Measurements from ENCODE around the gene C2orf68.
A peak's percentile ranks its signal among the peaks of the same experiment; 100 is the strongest.

Gene C2orf68

DNA sequence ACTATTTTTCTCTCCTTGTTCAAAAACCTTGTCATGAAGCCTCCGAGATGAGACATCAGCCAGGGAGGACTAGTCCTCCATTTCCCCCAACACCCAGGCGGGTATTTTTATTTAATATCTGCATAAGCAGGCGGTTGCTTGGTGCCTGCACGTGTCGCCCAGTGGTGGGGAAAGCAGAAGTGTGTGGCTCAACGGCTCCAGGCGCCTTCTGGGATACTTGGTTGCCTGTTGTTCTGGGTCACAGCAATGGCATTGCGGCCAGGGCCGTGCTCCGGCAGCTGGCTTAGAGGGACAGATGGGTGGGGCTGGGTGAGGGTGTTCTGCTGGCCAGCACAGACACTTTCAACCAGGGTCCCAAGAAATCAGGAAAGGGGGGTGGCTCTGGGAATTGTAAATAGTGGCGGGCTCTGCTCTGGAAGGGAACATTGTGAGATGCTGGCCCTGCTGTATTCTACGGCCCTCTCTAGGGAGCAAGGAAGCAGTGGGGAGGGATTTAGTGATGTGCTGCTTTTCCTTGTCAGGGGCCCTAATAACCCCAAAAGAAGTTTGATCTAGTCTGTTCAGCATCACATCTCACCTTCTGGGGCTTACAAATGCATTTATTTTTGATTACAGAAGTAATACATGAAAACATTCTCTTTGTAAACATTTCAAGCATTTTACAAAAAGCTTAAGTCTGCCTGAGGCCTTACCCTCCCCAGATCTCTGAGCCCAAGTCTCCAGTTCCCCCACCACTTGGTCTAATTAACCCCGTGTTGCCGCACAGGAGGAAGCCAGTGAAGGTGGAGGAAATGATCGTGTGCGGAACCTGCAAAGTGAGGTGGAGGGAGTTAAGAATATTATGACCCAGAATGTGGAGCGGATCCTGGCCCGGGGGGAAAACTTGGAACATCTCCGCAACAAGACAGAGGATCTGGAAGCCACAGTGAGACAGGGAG is 33.4 kb downstream of the C2orf68 start:
- Histone ChIP-seq H3K27me3 (ENCODE audit: low read length) (no peaks in the 10 kb centered on the region), H3K4me3 (ENCODE audit: insufficient read depth, low read length, poor library complexity, severe bottlenecking) (peak overlapping the region; percentile 71), H3K9me2 (replicated peaks; ENCODE audit: insufficient read depth, low read length) (no peaks in the 10 kb centered on the region), H3K79me2 (ENCODE audit: insufficient read depth, low read length) (peaks cover 18% of the 10 kb centered on the region), H3K9ac (ENCODE audit: low read length) (peak overlapping the region; percentile 78), H3F3A (ENCODE audit: insufficient read depth) (no peaks in the 10 kb centered on the region; the same call in 1 of the 2 replicates), H3K9me3 (ENCODE audit: insufficient read depth, low read length) (no peaks in the 10 kb centered on the region), H4K20me1 (ENCODE audit: low read depth, low read length) (no peaks in the 10 kb centered on the region), H3K36me3 (ENCODE audit: low read length) (no peaks in the 10 kb centered on the region), H2AFZ (ENCODE audit: low read depth, low read length, severe bottlenecking) (peak overlapping the region; percentile 81), H3K4me2 (ENCODE audit: low read depth, low read length, poor library complexity, severe bottlenecking) (peak overlapping the region; percentile 90), H3K27ac (ENCODE audit: low read depth, low read length) (peak overlapping the region; percentile 59)
- no peak for TF ChIP-seq EZH2phosphoT487 (conservative IDR thresholded peaks at IDR 0.05; ENCODE audit: low read length)
- TF ChIP-seq, protein P1, sequence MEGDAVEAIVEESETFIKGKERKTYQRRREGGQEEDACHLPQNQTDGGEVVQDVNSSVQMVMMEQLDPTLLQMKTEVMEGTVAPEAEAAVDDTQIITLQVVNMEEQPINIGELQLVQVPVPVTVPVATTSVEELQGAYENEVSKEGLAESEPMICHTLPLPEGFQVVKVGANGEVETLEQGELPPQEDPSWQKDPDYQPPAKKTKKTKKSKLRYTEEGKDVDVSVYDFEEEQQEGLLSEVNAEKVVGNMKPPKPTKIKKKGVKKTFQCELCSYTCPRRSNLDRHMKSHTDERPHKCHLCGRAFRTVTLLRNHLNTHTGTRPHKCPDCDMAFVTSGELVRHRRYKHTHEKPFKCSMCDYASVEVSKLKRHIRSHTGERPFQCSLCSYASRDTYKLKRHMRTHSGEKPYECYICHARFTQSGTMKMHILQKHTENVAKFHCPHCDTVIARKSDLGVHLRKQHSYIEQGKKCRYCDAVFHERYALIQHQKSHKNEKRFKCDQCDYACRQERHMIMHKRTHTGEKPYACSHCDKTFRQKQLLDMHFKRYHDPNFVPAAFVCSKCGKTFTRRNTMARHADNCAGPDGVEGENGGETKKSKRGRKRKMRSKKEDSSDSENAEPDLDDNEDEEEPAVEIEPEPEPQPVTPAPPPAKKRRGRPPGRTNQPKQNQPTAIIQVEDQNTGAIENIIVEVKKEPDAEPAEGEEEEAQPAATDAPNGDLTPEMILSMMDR (IDR thresholded peaks at IDR 0.05; ENCODE audit: insufficient read depth, low read length, poor library complexity, severe bottlenecking): no peak

DNA sequence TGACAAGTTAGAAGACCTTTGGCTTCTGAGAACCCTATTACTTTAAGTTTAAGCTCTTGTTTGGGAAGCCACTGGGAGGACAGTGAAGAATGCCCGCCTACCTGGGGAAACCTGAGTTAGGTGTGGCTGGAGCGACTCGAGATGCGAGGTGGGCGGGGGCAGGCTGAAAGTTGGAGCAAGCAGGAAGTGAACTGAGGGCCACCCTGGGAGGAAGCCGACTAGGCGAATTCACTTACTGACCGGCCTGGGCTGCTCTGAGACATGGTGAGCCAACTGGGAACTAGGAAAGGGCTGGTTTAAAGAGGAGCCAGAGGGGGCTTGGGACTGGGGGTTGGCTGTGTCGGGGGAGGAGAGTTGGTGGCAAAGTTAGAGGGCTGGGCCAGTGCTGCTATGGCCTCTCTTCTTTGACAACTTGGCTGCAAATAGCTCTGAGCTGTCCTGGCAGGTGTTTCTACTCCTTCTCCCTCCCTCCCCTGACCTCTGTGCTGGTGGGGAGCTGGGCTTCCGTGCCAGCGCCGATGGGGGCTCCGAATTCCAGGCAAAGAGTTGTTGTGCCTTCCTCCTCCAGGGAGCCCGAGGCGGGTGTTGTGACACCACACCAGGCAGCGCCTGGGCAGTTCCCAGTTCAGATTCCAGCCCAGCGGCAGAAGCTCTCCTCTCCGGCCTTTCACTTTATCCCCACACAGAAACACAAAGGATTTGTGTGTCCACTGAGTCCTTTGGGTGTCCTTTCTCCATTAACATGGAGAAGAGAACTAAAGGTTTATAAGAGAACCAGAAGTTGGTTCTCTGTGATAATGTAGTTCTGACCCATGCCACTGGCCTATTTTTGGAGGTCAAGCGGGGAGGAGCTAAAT is 34.3 kb downstream of the C2orf68 start, which contains the start of gene VAMP8:
VAMP8 (plus strand) TSS at position 201 of the 857 bp plus-strand sequence; CDS start at position 262, 61 bp downstream.
- Histone ChIP-seq H2AFZ (ENCODE audit: low read depth, low read length, severe bottlenecking) (peak within 1 kb of the TSS; percentile 81), H3K27ac (ENCODE audit: low read depth, low read length) (peak within 1 kb of the TSS; percentile 59), H3K36me3 (ENCODE audit: low read length) (no peaks in the 10 kb centered on the region), H3K4me3 (ENCODE audit: insufficient read depth, low read length, poor library complexity, severe bottlenecking) (peak within 1 kb of the TSS; percentile 71), H3K4me2 (ENCODE audit: low read depth, low read length, poor library complexity, severe bottlenecking) (peak within 1 kb of the TSS; percentile 90), H3K9ac (ENCODE audit: low read length) (peak within 1 kb of the TSS; percentile 78), H3K27me3 (ENCODE audit: low read length) (no peaks in the 10 kb centered on the region), H3K9me2 (replicated peaks; ENCODE audit: insufficient read depth, low read length) (no peaks in the 10 kb centered on the region), H3K9me3 (ENCODE audit: insufficient read depth, low read length) (no peaks in the 10 kb centered on the region), H4K20me1 (ENCODE audit: low read depth, low read length) (no peaks in the 10 kb centered on the region), H3K79me2 (ENCODE audit: insufficient read depth, low read length) (peaks cover 18% of the 10 kb centered on the region), H3F3A (ENCODE audit: insufficient read depth) (no peaks in the 10 kb centered on the region; the same call in 1 of the 2 replicates)
- TF ChIP-seq, protein P1 (IDR thresholded peaks at IDR 0.05; ENCODE audit: insufficient read depth, low read length, poor library complexity, severe bottlenecking): no peak
- no peak for TF ChIP-seq EZH2phosphoT487 (conservative IDR thresholded peaks at IDR 0.05; ENCODE audit: low read length)

DNA sequence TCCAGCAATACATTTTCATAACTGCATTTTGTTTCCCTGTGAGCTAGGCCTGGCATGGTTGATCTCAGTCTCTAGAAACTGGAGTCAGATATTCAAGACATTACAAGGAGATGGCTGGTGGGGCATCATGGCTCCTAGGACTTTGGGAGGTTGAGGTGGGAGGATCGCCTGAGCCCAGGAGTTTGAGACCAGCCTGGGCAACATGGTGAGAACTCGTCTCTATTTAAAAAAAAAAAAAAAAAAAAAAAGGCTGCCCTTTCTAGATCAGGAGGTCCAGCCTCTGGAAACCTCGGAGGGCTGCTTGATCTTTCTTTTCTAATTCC is 34.8 kb downstream of the C2orf68 start:
- Histone ChIP-seq H3K4me3 (ENCODE audit: insufficient read depth, low read length, poor library complexity, severe bottlenecking) (peak overlapping the region; percentile 71), H3K27me3 (ENCODE audit: low read length) (no peaks in the 10 kb centered on the region), H3K36me3 (ENCODE audit: low read length) (no peaks in the 10 kb centered on the region), H3K79me2 (ENCODE audit: insufficient read depth, low read length) (peaks cover 18% of the 10 kb centered on the region), H3F3A (ENCODE audit: insufficient read depth) (no peaks in the 10 kb centered on the region; the same call in 1 of the 2 replicates), H4K20me1 (ENCODE audit: low read depth, low read length) (no peaks in the 10 kb centered on the region), H2AFZ (ENCODE audit: low read depth, low read length, severe bottlenecking) (peak overlapping the region; percentile 81), H3K9me2 (replicated peaks; ENCODE audit: insufficient read depth, low read length) (no peaks in the 10 kb centered on the region), H3K9me3 (ENCODE audit: insufficient read depth, low read length) (no peaks in the 10 kb centered on the region), H3K4me2 (ENCODE audit: low read depth, low read length, poor library complexity, severe bottlenecking) (peak overlapping the region; percentile 90), H3K27ac (ENCODE audit: low read depth, low read length) (no peak overlapping the region), H3K9ac (ENCODE audit: low read length) (peak overlapping the region; percentile 78)
- TF ChIP-seq, protein P1 (IDR thresholded peaks at IDR 0.05; ENCODE audit: insufficient read depth, low read length, poor library complexity, severe bottlenecking): no peak
- TF ChIP-seq EZH2phosphoT487 (conservative IDR thresholded peaks at IDR 0.05; ENCODE audit: low read length): no peak

Data from SU-DHL-6 (cell line).